ENCODE results near the gene CLDND1. TPM values are rescaled to one million over a fixed set of nuclear protein-coding genes. Genes with fewer than 3 reads are reported as not detected.
A peak's percentile ranks its signal among the peaks of the same experiment; 100 is the strongest.

Gene CLDND1
- total and polyA plus RNA-seq, 2 of the 13 experiments (the other 11 are each of a cell fraction or from before 2014, with no cell fraction given), result 50.8 to 121 TPM

DNA sequence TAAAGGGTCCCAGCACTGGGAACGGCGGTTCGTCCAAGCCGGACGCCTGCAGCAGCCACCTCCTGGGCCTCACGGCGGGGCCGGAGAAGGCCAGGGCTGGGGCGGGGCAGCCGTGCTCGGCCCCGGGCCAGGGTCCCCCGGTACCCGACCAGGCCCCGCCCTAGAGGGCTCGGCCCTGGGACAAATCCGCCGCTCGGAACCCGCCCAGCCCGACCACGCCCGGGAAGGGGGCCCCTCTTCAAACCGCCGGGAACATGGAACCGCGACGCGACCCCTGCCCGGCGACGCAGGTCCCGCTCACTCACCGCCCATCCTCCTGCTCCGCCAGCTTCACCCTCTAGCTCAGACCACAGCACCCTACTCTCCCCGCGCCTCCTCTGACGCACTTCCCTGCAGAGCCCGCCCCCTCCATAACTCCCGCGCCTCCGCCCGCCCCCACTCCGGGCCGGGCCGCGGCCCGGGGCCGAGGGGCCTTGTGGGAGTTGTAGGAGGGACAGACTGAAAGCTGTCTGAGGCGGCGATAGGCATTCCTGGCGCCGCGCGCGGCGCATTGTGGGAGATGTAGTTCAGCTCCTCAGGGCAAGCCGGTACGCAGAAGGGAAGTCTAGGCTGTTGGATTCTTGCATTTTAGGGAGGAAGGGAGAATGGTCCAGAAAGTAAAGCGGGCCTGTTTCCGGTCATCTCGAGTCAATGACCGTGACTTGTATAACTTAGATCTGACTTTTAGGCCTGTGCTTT is at the start of gene CLDND1 (continued):
- TF ChIP-seq HIC2 (CRISPR knock-in tag; IDR thresholded peaks at IDR 0.05; ENCODE audit: low read depth) (no peak), ZNF160 (CRISPR knock-in tag; IDR thresholded peaks at IDR 0.05) (no peak), ZNF224 (CRISPR knock-in tag; IDR thresholded peaks at IDR 0.05) (no peak), HOXA9 (CRISPR knock-in tag; IDR thresholded peaks at IDR 0.05; ENCODE audit: borderline replicate concordance) (no peak), PAX8 (CRISPR knock-in tag; IDR thresholded peaks at IDR 0.05; ENCODE audit: borderline replicate concordance) (no peak), ZSCAN21 (CRISPR knock-in tag; IDR thresholded peaks at IDR 0.05; ENCODE audit: borderline replicate concordance) (no peak), ZNF768 (CRISPR knock-in tag; IDR thresholded peaks at IDR 0.05) (peak; percentile 34; the same call in 1 of the 2 replicates), POLR2AphosphoS5 (IDR thresholded peaks at IDR 0.05; ENCODE audit: low read depth, low read length) (peak; percentile 83), HHEX (CRISPR knock-in tag; IDR thresholded peaks at IDR 0.05) (no peak), HMG20A (CRISPR knock-in tag; IDR thresholded peaks at IDR 0.05; ENCODE audit: borderline replicate concordance) (no peak), ZBTB46 (CRISPR knock-in tag; IDR thresholded peaks at IDR 0.05; ENCODE audit: borderline replicate concordance) (no peak), HMG20B (CRISPR knock-in tag; conservative IDR thresholded peaks at IDR 0.05) (no peak), ZFP90 (CRISPR knock-in tag; IDR thresholded peaks at IDR 0.05; ENCODE audit: borderline replicate concordance) (no peak; the same call in 1 of the 2 replicates), SNAPC4 (CRISPR knock-in tag; IDR thresholded peaks at IDR 0.05) (no peak), PHF5A (CRISPR knock-in tag; IDR thresholded peaks at IDR 0.05; ENCODE audit: low read depth, unreplicated experiment) (no peak), ZFAT (CRISPR knock-in tag; conservative IDR thresholded peaks at IDR 0.05) (no peak)
- TF ChIP-seq, protein P1, sequence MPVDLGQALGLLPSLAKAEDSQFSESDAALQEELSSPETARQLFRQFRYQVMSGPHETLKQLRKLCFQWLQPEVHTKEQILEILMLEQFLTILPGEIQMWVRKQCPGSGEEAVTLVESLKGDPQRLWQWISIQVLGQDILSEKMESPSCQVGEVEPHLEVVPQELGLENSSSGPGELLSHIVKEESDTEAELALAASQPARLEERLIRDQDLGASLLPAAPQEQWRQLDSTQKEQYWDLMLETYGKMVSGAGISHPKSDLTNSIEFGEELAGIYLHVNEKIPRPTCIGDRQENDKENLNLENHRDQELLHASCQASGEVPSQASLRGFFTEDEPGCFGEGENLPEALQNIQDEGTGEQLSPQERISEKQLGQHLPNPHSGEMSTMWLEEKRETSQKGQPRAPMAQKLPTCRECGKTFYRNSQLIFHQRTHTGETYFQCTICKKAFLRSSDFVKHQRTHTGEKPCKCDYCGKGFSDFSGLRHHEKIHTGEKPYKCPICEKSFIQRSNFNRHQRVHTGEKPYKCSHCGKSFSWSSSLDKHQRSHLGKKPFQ (CRISPR knock-in tag; IDR thresholded peaks at IDR 0.05; ENCODE audit: insufficient replicate concordance), result peak; percentile 25
- TF ChIP-seq, protein P2, sequence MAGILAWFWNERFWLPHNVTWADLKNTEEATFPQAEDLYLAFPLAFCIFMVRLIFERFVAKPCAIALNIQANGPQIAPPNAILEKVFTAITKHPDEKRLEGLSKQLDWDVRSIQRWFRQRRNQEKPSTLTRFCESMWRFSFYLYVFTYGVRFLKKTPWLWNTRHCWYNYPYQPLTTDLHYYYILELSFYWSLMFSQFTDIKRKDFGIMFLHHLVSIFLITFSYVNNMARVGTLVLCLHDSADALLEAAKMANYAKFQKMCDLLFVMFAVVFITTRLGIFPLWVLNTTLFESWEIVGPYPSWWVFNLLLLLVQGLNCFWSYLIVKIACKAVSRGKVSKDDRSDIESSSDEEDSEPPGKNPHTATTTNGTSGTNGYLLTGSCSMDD (CRISPR knock-in tag; IDR thresholded peaks at IDR 0.05), result no peak

Data from HepG2 (cell line).